ENCODE results near the gene FRMPD1. TPM values are rescaled to one million over a fixed set of nuclear protein-coding genes. Genes with fewer than 3 reads are reported as not detected.

The FRMPD1 gene
- total and polyA plus RNA-seq, 2 of the 13 experiments (the other 11 are each of a cell fraction or from before 2014, with no cell fraction given), result not detected

DNA sequence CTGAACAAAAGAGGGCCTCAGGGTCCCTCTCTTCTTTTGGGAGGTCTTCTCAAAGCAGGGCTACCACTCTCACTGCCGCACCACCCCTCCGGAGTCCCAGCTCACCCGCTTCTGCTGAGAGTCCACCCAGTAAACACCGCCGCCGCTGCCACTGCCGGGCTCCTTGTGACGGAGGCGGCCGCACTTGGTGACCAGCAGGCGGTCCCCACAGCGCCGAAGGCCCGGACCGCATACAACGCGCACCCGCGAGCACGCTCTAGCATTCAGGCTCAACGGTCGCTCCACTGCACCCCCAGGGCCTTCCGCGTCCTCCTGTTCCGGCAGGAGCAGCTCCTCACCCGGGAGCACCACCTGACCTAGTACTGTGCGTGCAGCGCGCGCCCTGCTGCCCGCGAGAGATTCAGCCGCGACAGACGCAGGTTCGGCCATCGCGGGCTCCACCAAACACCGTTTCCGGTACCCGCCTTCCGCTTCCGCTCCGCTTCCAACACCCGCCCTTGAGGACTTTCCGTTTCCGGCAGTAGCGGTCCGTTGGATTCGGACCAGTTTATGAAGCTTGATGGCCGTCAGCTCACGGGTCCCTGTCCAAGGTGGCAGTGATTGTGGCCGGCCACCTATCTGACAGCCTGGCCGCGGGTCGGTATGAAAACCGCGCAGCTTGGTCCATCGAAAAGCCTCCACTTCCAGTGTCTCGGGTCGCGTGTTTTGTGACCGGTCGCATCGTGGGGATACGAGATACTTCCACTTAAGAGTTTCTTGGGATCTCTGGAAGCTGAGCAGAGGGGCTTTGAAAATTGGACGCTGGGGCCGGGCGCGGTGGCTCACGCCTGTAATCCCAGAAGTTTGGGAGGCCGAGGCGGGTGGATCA lies 134.1 kb downstream of the FRMPD1 start, which contains the start of gene EXOSC3 (continued):
- TF ChIP-seq ZNF143 (CRISPR knock-in tag; IDR thresholded peaks at IDR 0.05), result peak; percentile 67
- TF ChIP-seq SMARCE1 (IDR thresholded peaks at IDR 0.05; ENCODE audit: borderline replicate concordance), result no peak
- no peak for TF ChIP-seq ZNF615 (CRISPR knock-in tag; IDR thresholded peaks at IDR 0.05; ENCODE audit: borderline replicate concordance)
- TF ChIP-seq XBP1 (CRISPR knock-in tag; IDR thresholded peaks at IDR 0.05), result no peak
- TF ChIP-seq ZNF543 (CRISPR knock-in tag; IDR thresholded peaks at IDR 0.05), result peak; percentile 69; the same call in 1 of the 2 replicates
- no peak for TF ChIP-seq ZNF253 (CRISPR knock-in tag; IDR thresholded peaks at IDR 0.05; ENCODE audit: borderline replicate concordance)
- TF ChIP-seq, protein P1, sequence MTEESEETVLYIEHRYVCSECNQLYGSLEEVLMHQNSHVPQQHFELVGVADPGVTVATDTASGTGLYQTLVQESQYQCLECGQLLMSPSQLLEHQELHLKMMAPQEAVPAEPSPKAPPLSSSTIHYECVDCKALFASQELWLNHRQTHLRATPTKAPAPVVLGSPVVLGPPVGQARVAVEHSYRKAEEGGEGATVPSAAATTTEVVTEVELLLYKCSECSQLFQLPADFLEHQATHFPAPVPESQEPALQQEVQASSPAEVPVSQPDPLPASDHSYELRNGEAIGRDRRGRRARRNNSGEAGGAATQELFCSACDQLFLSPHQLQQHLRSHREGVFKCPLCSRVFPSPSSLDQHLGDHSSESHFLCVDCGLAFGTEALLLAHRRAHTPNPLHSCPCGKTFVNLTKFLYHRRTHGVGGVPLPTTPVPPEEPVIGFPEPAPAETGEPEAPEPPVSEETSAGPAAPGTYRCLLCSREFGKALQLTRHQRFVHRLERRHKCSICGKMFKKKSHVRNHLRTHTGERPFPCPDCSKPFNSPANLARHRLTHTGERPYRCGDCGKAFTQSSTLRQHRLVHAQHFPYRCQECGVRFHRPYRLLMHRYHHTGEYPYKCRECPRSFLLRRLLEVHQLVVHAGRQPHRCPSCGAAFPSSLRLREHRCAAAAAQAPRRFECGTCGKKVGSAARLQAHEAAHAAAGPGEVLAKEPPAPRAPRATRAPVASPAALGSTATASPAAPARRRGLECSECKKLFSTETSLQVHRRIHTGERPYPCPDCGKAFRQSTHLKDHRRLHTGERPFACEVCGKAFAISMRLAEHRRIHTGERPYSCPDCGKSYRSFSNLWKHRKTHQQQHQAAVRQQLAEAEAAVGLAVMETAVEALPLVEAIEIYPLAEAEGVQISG (CRISPR knock-in tag; IDR thresholded peaks at IDR 0.05), result peak; percentile 95
- peak; percentile 43; the same call in 1 of the 2 replicates for TF ChIP-seq SMAD3 (CRISPR knock-in tag; IDR thresholded peaks at IDR 0.05)
- TF ChIP-seq KDM1A (CRISPR knock-in tag; IDR thresholded peaks at IDR 0.05), result no peak
- TF ChIP-seq, protein P2, sequence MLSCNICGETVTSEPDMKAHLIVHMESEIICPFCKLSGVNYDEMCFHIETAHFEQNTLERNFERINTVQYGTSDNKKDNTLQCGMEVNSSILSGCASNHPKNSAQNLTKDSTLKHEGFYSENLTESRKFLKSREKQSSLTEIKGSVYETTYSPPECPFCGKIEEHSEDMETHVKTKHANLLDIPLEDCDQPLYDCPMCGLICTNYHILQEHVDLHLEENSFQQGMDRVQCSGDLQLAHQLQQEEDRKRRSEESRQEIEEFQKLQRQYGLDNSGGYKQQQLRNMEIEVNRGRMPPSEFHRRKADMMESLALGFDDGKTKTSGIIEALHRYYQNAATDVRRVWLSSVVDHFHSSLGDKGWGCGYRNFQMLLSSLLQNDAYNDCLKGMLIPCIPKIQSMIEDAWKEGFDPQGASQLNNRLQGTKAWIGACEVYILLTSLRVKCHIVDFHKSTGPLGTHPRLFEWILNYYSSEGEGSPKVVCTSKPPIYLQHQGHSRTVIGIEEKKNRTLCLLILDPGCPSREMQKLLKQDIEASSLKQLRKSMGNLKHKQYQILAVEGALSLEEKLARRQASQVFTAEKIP (CRISPR knock-in tag; IDR thresholded peaks at IDR 0.05; ENCODE audit: borderline replicate concordance), result no peak
- TF ChIP-seq ZNF274 (CRISPR knock-in tag; IDR thresholded peaks at IDR 0.05), result peak; percentile 88
- TF ChIP-seq RXRB (CRISPR knock-in tag; IDR thresholded peaks at IDR 0.05; ENCODE audit: borderline replicate concordance), result no peak; the same call in 1 of the 2 replicates
- TF ChIP-seq ZSCAN30 (CRISPR knock-in tag; IDR thresholded peaks at IDR 0.05), result no peak
- peak; percentile 93 for TF ChIP-seq KMT2B (CRISPR knock-in tag; IDR thresholded peaks at IDR 0.05)
- TF ChIP-seq, protein P3, sequence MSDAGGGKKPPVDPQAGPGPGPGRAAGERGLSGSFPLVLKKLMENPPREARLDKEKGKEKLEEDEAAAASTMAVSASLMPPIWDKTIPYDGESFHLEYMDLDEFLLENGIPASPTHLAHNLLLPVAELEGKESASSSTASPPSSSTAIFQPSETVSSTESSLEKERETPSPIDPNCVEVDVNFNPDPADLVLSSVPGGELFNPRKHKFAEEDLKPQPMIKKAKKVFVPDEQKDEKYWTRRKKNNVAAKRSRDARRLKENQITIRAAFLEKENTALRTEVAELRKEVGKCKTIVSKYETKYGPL (CRISPR knock-in tag; IDR thresholded peaks at IDR 0.05), result no peak
- peak; percentile 43; the same call in 1 of the 2 replicates for TF ChIP-seq ZFP41 (CRISPR knock-in tag; IDR thresholded peaks at IDR 0.05; ENCODE audit: borderline replicate concordance)
- peak; percentile 97 for TF ChIP-seq POLR2AphosphoS5 (IDR thresholded peaks at IDR 0.05; ENCODE audit: low read depth, low read length)
- TF ChIP-seq FOXM1 (CRISPR knock-in tag; IDR thresholded peaks at IDR 0.05), result no peak; the same call in 1 of the 2 replicates

Measured in HepG2 (cell line).